ENCODE measurements around the gene FLRT1. TPM values are rescaled to one million over a fixed set of nuclear protein-coding genes. Genes with fewer than 3 reads are reported as not detected.
A peak's percentile ranks its signal among the peaks of the same experiment; 100 is the strongest.

FLRT1 gene
- total and polyA plus RNA-seq, 2 of the 13 experiments (the other 11 are each of a cell fraction or from before 2014, with no cell fraction given), result 0.02 to 0.08 TPM

DNA sequence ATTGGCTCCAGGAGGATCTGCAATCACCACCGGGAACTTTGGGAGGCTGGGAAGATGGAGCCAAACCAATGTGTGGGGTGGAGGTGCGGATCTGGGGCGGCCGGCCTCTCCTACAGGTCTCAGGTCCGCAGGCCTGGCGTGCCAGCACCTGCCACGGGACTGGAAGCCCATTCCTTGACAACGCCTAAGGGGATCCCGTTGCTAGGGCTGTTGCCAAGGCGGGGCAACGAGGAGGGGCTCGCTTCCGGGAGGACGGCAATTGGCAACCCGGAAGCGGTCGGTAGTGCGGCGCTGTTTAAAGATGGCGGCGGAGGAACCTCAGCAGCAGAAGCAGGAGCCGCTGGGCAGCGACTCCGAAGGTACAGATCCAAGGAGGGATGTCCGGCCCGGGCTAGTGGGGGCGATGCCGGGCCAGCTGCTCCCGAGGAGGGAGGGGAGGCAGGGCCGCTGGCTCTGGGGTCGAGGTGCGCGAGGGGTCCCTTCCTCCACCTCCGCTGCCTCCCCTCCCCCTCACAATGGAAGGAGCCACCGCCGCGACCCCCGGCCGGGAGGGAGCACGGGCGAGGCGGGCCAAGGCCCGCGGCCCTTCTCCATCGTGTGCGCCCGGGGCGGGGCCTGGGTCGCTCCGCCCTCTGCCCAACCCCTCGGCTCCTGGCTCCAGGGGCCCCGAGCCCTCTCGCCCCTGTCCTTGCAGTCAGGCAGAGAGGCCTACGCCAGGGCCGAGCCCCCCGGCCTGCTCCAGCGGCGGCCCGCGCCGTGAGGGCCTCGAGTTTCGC lies 49.4 kb upstream of the FLRT1 start, which contains the start of gene OTUB1 (continued):
- TF ChIP-seq ZNF678 (CRISPR knock-in tag; IDR thresholded peaks at IDR 0.05) (0 out of 2 replicates have a peak, but pooled peaks have one; percentile 24), AHR (CRISPR knock-in tag; IDR thresholded peaks at IDR 0.05) (no peak; the same call in 1 of the 2 replicates), ZNF558 (CRISPR knock-in tag; IDR thresholded peaks at IDR 0.05; ENCODE audit: borderline replicate concordance) (peak; percentile 85; the same call in 1 of the 2 replicates), ZNF607 (CRISPR knock-in tag; IDR thresholded peaks at IDR 0.05; ENCODE audit: borderline replicate concordance) (peak; percentile 93; the same call in 1 of the 2 replicates), MXI1 (IDR thresholded peaks at IDR 0.05; ENCODE audit: borderline replicate concordance, low read depth, low read length) (peak; percentile 98), ZNF557 (CRISPR knock-in tag; IDR thresholded peaks at IDR 0.05) (0 out of 2 replicates have a peak, but pooled peaks have one; percentile 77), ZNF335 (CRISPR knock-in tag; IDR thresholded peaks at IDR 0.05) (peak; percentile 63), KMT2B (CRISPR knock-in tag; IDR thresholded peaks at IDR 0.05) (0 out of 2 replicates have a peak, but pooled peaks have one; percentile 41), ARHGAP35 (CRISPR knock-in tag; IDR thresholded peaks at IDR 0.05; ENCODE audit: borderline replicate concordance) (peak; percentile 35; the same call in 1 of the 2 replicates), ATF5 (CRISPR knock-in tag; IDR thresholded peaks at IDR 0.05; ENCODE audit: low read depth) (no peak), MTERF4 (CRISPR knock-in tag; IDR thresholded peaks at IDR 0.05) (no peak; the same call in 1 of the 2 replicates), AKAP8 (CRISPR knock-in tag; IDR thresholded peaks at IDR 0.05) (peak; percentile 75), ZNF367 (CRISPR knock-in tag; IDR thresholded peaks at IDR 0.05; ENCODE audit: borderline replicate concordance) (0 out of 2 replicates have a peak, but pooled peaks have one; percentile 59), SP5 (CRISPR knock-in tag; IDR thresholded peaks at IDR 0.05; ENCODE audit: borderline replicate concordance, low read depth) (peak; percentile 69), ZSCAN25 (CRISPR knock-in tag; IDR thresholded peaks at IDR 0.05) (no peak), HHEX (CRISPR knock-in tag; IDR thresholded peaks at IDR 0.05) (no peak), ZNF777 (CRISPR knock-in tag; IDR thresholded peaks at IDR 0.05) (peak; percentile 51; the same call in 1 of the 2 replicates), GZF1 (CRISPR knock-in tag; IDR thresholded peaks at IDR 0.05) (no peak), ZNF550 (CRISPR knock-in tag; IDR thresholded peaks at IDR 0.05; ENCODE audit: borderline replicate concordance) (no peak)
- TF ChIP-seq, protein P1, sequence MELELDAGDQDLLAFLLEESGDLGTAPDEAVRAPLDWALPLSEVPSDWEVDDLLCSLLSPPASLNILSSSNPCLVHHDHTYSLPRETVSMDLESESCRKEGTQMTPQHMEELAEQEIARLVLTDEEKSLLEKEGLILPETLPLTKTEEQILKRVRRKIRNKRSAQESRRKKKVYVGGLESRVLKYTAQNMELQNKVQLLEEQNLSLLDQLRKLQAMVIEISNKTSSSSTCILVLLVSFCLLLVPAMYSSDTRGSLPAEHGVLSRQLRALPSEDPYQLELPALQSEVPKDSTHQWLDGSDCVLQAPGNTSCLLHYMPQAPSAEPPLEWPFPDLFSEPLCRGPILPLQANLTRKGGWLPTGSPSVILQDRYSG (CRISPR knock-in tag; IDR thresholded peaks at IDR 0.05), result peak; percentile 65; the same call in 1 of the 2 replicates
- TF ChIP-seq, protein P2, sequence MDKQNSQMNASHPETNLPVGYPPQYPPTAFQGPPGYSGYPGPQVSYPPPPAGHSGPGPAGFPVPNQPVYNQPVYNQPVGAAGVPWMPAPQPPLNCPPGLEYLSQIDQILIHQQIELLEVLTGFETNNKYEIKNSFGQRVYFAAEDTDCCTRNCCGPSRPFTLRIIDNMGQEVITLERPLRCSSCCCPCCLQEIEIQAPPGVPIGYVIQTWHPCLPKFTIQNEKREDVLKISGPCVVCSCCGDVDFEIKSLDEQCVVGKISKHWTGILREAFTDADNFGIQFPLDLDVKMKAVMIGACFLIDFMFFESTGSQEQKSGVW (CRISPR knock-in tag; IDR thresholded peaks at IDR 0.05; ENCODE audit: borderline replicate concordance), result no peak
- TF ChIP-seq, protein P3, sequence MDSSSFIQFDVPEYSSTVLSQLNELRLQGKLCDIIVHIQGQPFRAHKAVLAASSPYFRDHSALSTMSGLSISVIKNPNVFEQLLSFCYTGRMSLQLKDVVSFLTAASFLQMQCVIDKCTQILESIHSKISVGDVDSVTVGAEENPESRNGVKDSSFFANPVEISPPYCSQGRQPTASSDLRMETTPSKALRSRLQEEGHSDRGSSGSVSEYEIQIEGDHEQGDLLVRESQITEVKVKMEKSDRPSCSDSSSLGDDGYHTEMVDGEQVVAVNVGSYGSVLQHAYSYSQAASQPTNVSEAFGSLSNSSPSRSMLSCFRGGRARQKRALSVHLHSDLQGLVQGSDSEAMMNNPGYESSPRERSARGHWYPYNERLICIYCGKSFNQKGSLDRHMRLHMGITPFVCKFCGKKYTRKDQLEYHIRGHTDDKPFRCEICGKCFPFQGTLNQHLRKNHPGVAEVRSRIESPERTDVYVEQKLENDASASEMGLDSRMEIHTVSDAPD (CRISPR knock-in tag; IDR thresholded peaks at IDR 0.05), result no peak
- TF ChIP-seq, protein P4, sequence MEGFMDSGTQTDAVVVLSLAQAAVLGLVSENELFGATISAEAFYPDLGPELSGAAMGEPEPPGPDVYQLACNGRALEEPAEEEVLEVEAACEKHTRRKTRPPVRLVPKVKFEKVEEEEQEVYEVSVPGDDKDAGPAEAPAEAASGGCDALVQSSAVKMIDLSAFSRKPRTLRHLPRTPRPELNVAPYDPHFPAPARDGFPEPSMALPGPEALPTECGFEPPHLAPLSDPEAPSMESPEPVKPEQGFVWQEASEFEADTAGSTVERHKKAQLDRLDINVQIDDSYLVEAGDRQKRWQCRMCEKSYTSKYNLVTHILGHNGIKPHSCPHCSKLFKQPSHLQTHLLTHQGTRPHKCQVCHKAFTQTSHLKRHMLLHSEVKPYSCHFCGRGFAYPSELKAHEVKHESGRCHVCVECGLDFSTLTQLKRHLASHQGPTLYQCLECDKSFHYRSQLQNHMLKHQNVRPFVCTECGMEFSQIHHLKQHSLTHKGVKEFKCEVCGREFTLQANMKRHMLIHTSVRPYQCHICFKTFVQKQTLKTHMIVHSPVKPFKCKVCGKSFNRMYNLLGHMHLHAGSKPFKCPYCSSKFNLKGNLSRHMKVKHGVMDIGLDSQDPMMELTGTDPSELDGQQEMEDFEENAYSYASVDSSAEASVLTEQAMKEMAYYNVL (CRISPR knock-in tag; IDR thresholded peaks at IDR 0.05; ENCODE audit: borderline replicate concordance), result no peak
